ENCODE results near the gene PDXP. TPM values are rescaled to one million over a fixed set of nuclear protein-coding genes. Genes with fewer than 3 reads are reported as not detected.

Gene PDXP
- total and polyA plus RNA-seq, 5 donors: 18.6 to 21.7 (median 21.0) TPM

Other genes starting within 250 kb of the PDXP start
- gene ELFN2, start 231.2 kb upstream of the PDXP start, total RNA-seq: under 1 TPM in 2 of 4 donors, not detected in 2; 0.03 to 0.06 TPM
- 0.05 TPM for gene ELFN2, start 231.2 kb upstream of the PDXP start, polyA plus RNA-seq
- 10 to 100 TPM in 3 of 4 donors, 1 to 10 TPM in 1; 9.0 to 14.1 (median 10.6) TPM for gene MFNG, start 172.3 kb upstream of the PDXP start, total RNA-seq
- gene MFNG, start 172.3 kb upstream of the PDXP start, polyA plus RNA-seq: 9.6 TPM
- 10 to 100 TPM in 2 of 4 donors, 1 to 10 TPM in 2; 6.6 to 11.4 (median 9.6) TPM for gene CARD10, start 139.3 kb upstream of the PDXP start, total RNA-seq
- 8.3 TPM for gene CARD10, start 139.3 kb upstream of the PDXP start, polyA plus RNA-seq
- gene CDC42EP1, start 98.2 kb upstream of the PDXP start, total RNA-seq: 10 to 100 TPM; 19.7 to 31.3 (median 21.7) TPM
- gene CDC42EP1, start 98.2 kb upstream of the PDXP start, polyA plus RNA-seq: 20.7 TPM
- gene LGALS2, start 78.6 kb upstream of the PDXP start, total RNA-seq: under 1 TPM in 1 of 4 donors, not detected in 3; 0.44 TPM
- not detected for gene LGALS2, start 78.6 kb upstream of the PDXP start, polyA plus RNA-seq
- gene GGA1, start 49.9 kb upstream of the PDXP start, total RNA-seq: 10 to 100 TPM; 23.3 to 29.0 (median 26.0) TPM
- 27.2 TPM for gene GGA1, start 49.9 kb upstream of the PDXP start, polyA plus RNA-seq
- gene SH3BP1, start 19.1 kb upstream of the PDXP start, total RNA-seq: 1 to 10 TPM; 1.9 to 4.8 (median 3.1) TPM
- 1.4 TPM for gene SH3BP1, start 19.1 kb upstream of the PDXP start, polyA plus RNA-seq
- gene LGALS1, start 16.9 kb downstream of the PDXP start, total RNA-seq: 100 to 1,000 TPM; 438 to 693 (median 551) TPM
- 1,338 TPM for gene LGALS1, start 16.9 kb downstream of the PDXP start, polyA plus RNA-seq
- 10 to 100 TPM; 13.5 to 16.4 (median 14.4) TPM for gene NOL12, start 27.6 kb downstream of the PDXP start, total RNA-seq
- gene NOL12, start 27.6 kb downstream of the PDXP start, polyA plus RNA-seq: 16.3 TPM
- gene TRIOBP, start 38.3 kb downstream of the PDXP start, total RNA-seq: 100 to 1,000 TPM in 1 of 4 donors, 10 to 100 TPM in 3; 84.8 to 105 (median 92.5) TPM
- 82.1 TPM for gene TRIOBP, start 38.3 kb downstream of the PDXP start, polyA plus RNA-seq
- gene GCAT, start 149.2 kb downstream of the PDXP start, total RNA-seq: 10 to 100 TPM; 10.3 to 20.2 (median 15.3) TPM
- 19.5 TPM for gene GCAT, start 149.2 kb downstream of the PDXP start, polyA plus RNA-seq
- gene GALR3, start 164.7 kb downstream of the PDXP start, total RNA-seq: not detected
- not detected for gene GALR3, start 164.7 kb downstream of the PDXP start, polyA plus RNA-seq
- 10 to 100 TPM; 10.9 to 16.5 (median 14.5) TPM for gene ANKRD54, start 185.6 kb downstream of the PDXP start, total RNA-seq
- gene ANKRD54, start 185.6 kb downstream of the PDXP start, polyA plus RNA-seq: 12.1 TPM
- 100 to 1,000 TPM; 291 to 354 (median 334) TPM for gene EIF3L, start 190.7 kb downstream of the PDXP start, total RNA-seq
- gene EIF3L, start 190.7 kb downstream of the PDXP start, polyA plus RNA-seq: 144 TPM
- gene MICALL1, start 247.6 kb downstream of the PDXP start, total RNA-seq: 10 to 100 TPM; 11.5 to 17.0 (median 14.2) TPM
- 9.8 TPM for gene MICALL1, start 247.6 kb downstream of the PDXP start, polyA plus RNA-seq